Activated CD4-positive, alpha-beta T cell treated with anti-CD3 and anti-CD28 coated beads for 36 hours (primary cell): ENCODE measurements around the gene CHN1. TPM values are rescaled to one million over a fixed set of nuclear protein-coding genes. Genes with fewer than 3 reads are reported as not detected.
A peak's percentile ranks its signal among the peaks of the same experiment; 100 is the strongest.

Source experiments
- ATAC-seq: fragments of 200-7000 bp; cut with Tn5 transposase; one replicate; pipeline ENCODE4 v1.10.0; 2021; ENCODE audit warnings: mild to moderate bottlenecking, moderate library complexity
- CTCF ChIA-PET: fragments of 350-600 bp; sonication (Branson Sonifier 250); formaldehyde crosslinking; loops from one replicate; lab custom pipeline; 2021; ENCODE audit warnings: antibody characterized with exemption; lab: Charles Lee
- POLR2A ChIA-PET: fragments of 350-600 bp; sonication (Branson Sonifier 250); formaldehyde crosslinking; loops from one replicate; lab custom pipeline; 2021; ENCODE audit warnings: antibody characterized with exemption, inconsistent platforms; lab: Charles Lee
- DNase-seq: peaks from one replicate; pipeline ENCODE4 v3.0.0-alpha.2; 2020
- H3K27ac Mint-ChIP-seq: one replicate; pipeline ENCODE4 v1.8.0; 2021; ENCODE audit warnings: mixed read lengths
- H3K27me3 Mint-ChIP-seq: one replicate; pipeline ENCODE4 v1.8.0; 2021; ENCODE audit warnings: mixed read lengths
- H3K36me3 Mint-ChIP-seq: one replicate; pipeline ENCODE4 v1.8.0; 2021; ENCODE audit warnings: low read depth, mixed read lengths
- H3K4me1 Mint-ChIP-seq: one replicate; pipeline ENCODE4 v1.8.0; 2021; ENCODE audit warnings: mixed read lengths
- H3K4me3 Mint-ChIP-seq: one replicate; pipeline ENCODE4 v1.8.0; 2021; ENCODE audit warnings: mild to moderate bottlenecking, moderate library complexity, mixed read lengths
- H3K9me3 Mint-ChIP-seq: one replicate; pipeline ENCODE4 v1.8.0; 2021; ENCODE audit warnings: low read depth, mixed read lengths
- intact Hi-C, 2 experiments: fragments of 100-400 bp; cut with DNase I in 1 of 2; cut with micrococcal nuclease in 1 of 2; formaldehyde crosslinking; loops; one replicate each; pipeline versions ENCODE4 v1.14.2 to v1.15.1; 2022 to 2024; cut with DNase I, micrococcal nuclease
- total RNA-seq, 2 experiments: library from RNA; stranded (reverse); gene quantifications; one replicate each; pipeline ENCODE4 v1.2.3, GENCODE V29; 2021

The CHN1 gene
- total RNA-seq, 2 experiments from 2014 or later, result 3.8 TPM

- H3K27ac Mint-ChIP-seq, result no peak overlapping the region
- no peak overlapping the region for H3K4me3 Mint-ChIP-seq
- no peaks in the 10 kb centered on the region for H3K36me3 Mint-ChIP-seq
- DNase-seq, result peak; percentile 50
- intact Hi-C loops, result loop anchor here in 1 of 2 experiments (1.0 to 10.0 kb wide), 3 partner anchors 154 to 1064 kb away; partner anchors contain the start of genes ATP5MC3, HOXD12 and HOXD13
- no peaks in the 10 kb centered on the region for H3K27me3 Mint-ChIP-seq
- POLR2A ChIA-PET, result interaction anchor here (0.6 kb wide), 2 partner anchors 72 to 334 kb away, joined by 3 read pairs; no protein-coding TSS in a partner anchor
- no peak for ATAC-seq
- CTCF ChIA-PET, result interaction anchor here (0.6 to 1.4 kb wide), 4 partner anchors 19 to 297 kb away, joined by 3 to 5 read pairs (median 4); no protein-coding TSS in a partner anchor
- no peaks in the 10 kb centered on the region for H3K9me3 Mint-ChIP-seq
- no peaks in the 10 kb centered on the region for H3K4me1 Mint-ChIP-seq
Observed at GRCh38 chr2:175030380-175031271, 25.4 kb upstream of the CHN1 start.

- POLR2A ChIA-PET, result no interaction called here
- no peak for ATAC-seq
Observed at GRCh38 chr2:175027755-175028154, 22.6 kb upstream of the CHN1 start.

GRCh38 chr2:175026385-175026784, 21.2 kb upstream of the CHN1 start:
- Mint-ChIP-seq H3K36me3 (no peaks in the 10 kb centered on the region), H3K4me3 (no peak overlapping the region), H3K27me3 (peaks cover 4% of the 10 kb centered on the region), H3K4me1 (no peaks in the 10 kb centered on the region), H3K9me3 (no peaks in the 10 kb centered on the region), H3K27ac (no peak overlapping the region)
- intact Hi-C loops, result no loop called here
- ChIA-PET CTCF (interaction anchor here (0.6 to 1.1 kb wide), 3 partner anchors 21 to 1616 kb away, joined by 3 to 4 read pairs (median 3); partner anchors contain the start of gene CHN1), POLR2A (no interaction called here)
- no peak for ATAC-seq
- no peak for DNase-seq

More at GRCh38 chr2:175027755-175028154, 22.6 kb upstream of the CHN1 start:
- CTCF ChIA-PET, result no interaction called here
- Mint-ChIP-seq H3K27me3 (peaks cover 4% of the 10 kb centered on the region), H3K4me3 (no peak overlapping the region), H3K36me3 (no peaks in the 10 kb centered on the region), H3K4me1 (no peaks in the 10 kb centered on the region), H3K9me3 (no peaks in the 10 kb centered on the region), H3K27ac (no peak overlapping the region)
- intact Hi-C loops, result no loop called here
- no peak for DNase-seq

- ATAC-seq (no peak), DNase-seq (no peak)
- Mint-ChIP-seq H3K9me3 (no peaks in the 10 kb centered on the region), H3K36me3 (no peaks in the 10 kb centered on the region), H3K27ac (no peak overlapping the region), H3K27me3 (peaks cover 4% of the 10 kb centered on the region), H3K4me3 (no peak overlapping the region), H3K4me1 (no peaks in the 10 kb centered on the region)
- intact Hi-C loops, result no loop called here
- ChIA-PET POLR2A (no interaction called here), CTCF (interaction anchor here (0.6 to 1.1 kb wide), 3 partner anchors 20 to 1616 kb away, joined by 3 to 4 read pairs (median 3); partner anchors contain the start of gene CHN1)
Observed at GRCh38 chr2:175025946-175026345, 20.8 kb upstream of the CHN1 start.

DNA sequence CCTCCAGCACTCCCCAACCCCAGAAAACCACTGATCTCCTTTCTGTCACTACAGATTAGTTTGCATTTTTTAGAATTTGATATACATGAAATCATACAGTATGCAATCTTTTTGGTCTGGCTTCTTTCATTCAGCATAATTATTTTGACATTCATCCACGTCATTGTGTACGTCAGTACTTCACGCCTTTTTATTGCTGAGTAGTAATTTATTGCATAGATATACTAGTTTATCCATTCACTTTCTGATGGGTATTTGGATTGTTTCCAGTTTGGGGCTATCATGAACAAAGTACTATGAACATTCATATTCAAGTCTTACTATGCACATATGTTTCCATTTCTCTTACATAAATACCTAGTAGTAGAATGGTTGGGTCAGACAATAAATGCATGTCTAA, 20.1 kb upstream of the CHN1 start:
- H3K27ac Mint-ChIP-seq, result no peak overlapping the region
- ATAC-seq (no peak), DNase-seq (no peak)
- ChIA-PET CTCF (interaction anchor here (1.1 kb wide), 1 partner anchor 20 kb away, joined by 4 read pairs; the partner anchor contains the start of gene CHN1), POLR2A (no interaction called here)
- intact Hi-C loops, result no loop called here
- no peaks in the 10 kb centered on the region for H3K36me3 Mint-ChIP-seq
- H3K4me1 Mint-ChIP-seq, result no peaks in the 10 kb centered on the region
- peaks cover 4% of the 10 kb centered on the region for H3K27me3 Mint-ChIP-seq
- no peak overlapping the region for H3K4me3 Mint-ChIP-seq
- no peaks in the 10 kb centered on the region for H3K9me3 Mint-ChIP-seq

GRCh38 chr2:175022923-175023322, 17.7 kb upstream of the CHN1 start:
- no peak overlapping the region for H3K4me3 Mint-ChIP-seq
- ChIA-PET CTCF (interaction anchor here (0.5 to 1.2 kb wide), 3 partner anchors 14 to 15 kb away, joined by 3 to 4 read pairs (median 3); no protein-coding TSS in a partner anchor), POLR2A (no interaction called here)
- intact Hi-C loops, result no loop called here
- no peak for DNase-seq
- no peaks in the 10 kb centered on the region for H3K4me1 Mint-ChIP-seq
- H3K9me3 Mint-ChIP-seq, result no peaks in the 10 kb centered on the region
- H3K36me3 Mint-ChIP-seq, result no peaks in the 10 kb centered on the region
- H3K27me3 Mint-ChIP-seq, result peaks cover 4% of the 10 kb centered on the region
- H3K27ac Mint-ChIP-seq, result no peak overlapping the region
- no peak for ATAC-seq

DNA sequence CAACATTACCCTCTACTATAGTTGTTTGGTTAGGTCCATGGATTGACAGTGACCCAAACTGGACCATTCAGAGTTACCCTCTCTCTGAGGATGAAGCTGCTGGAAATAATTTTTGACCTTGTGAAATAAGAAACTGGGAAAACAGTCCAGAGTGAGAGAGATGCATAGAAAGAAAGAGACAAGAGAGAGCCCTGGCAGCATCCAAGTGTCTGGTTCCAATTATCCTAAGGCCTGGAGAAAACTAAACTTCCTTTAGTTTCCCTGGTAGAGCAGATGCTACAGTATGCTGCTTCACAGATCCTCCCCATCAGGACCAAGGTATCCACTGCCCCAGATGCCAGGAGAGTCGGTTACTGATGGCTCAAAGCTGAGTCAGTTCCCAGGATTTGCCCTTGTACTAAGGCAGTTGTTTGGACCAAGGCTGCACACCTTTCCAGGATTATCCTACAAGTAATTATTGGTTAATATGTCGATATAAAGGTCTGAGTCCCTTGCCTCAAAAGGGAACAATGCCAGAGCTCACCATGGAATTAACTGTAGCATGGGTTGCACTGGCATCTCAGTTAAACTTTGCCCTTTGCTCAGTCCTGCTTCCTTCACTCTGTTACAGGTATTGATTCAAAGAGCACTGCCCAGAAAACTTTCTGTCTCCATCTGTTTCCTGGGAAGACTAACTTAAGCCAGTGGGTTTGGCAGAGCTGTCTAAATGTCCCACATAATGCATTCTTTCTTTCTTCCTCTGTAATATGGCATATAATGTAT, 14.6 kb upstream of the CHN1 start:
- Mint-ChIP-seq H3K27ac (no peak overlapping the region), H3K36me3 (no peaks in the 10 kb centered on the region), H3K27me3 (peaks cover 2% of the 10 kb centered on the region), H3K4me3 (no peak overlapping the region), H3K9me3 (no peaks in the 10 kb centered on the region), H3K4me1 (no peaks in the 10 kb centered on the region)
- no peak for DNase-seq
- intact Hi-C loops, result no loop called here
- CTCF ChIA-PET, result interaction anchor here (1.2 to 1.4 kb wide), 2 partner anchors 20 to 332 kb away, joined by 3 read pairs; no protein-coding TSS in a partner anchor
- no peak for ATAC-seq
- POLR2A ChIA-PET, result no interaction called here

- Mint-ChIP-seq H3K9me3 (no peaks in the 10 kb centered on the region), H3K4me1 (no peaks in the 10 kb centered on the region), H3K4me3 (no peak overlapping the region), H3K27ac (no peak overlapping the region), H3K27me3 (peaks cover under 1% of the 10 kb centered on the region), H3K36me3 (no peaks in the 10 kb centered on the region)
- DNase-seq (no peak), ATAC-seq (no peak)
- intact Hi-C loops, result no loop called here
- ChIA-PET POLR2A (no interaction called here), CTCF (interaction anchor here (0.6 to 0.9 kb wide), 3 partner anchors 179 to 321 kb away, joined by 3 read pairs; no protein-coding TSS in a partner anchor)
Observed at GRCh38 chr2:175017618-175018414, 12.6 kb upstream of the CHN1 start.

GRCh38 chr2:175015340-175015739, 10.2 kb upstream of the CHN1 start:
- ChIA-PET POLR2A (no interaction called here), CTCF (interaction anchor here (0.6 to 1.4 kb wide), 3 partner anchors 10 to 31 kb away, joined by 3 to 4 read pairs (median 4); partner anchors contain the start of gene CHN1)
- no peaks in the 10 kb centered on the region for H3K9me3 Mint-ChIP-seq
- no peak for DNase-seq
- no peak overlapping the region for H3K4me3 Mint-ChIP-seq
- H3K4me1 Mint-ChIP-seq, result no peaks in the 10 kb centered on the region
- no peak overlapping the region for H3K27ac Mint-ChIP-seq
- intact Hi-C loops, result no loop called here
- H3K27me3 Mint-ChIP-seq, result no peaks in the 10 kb centered on the region
- no peak for ATAC-seq
- H3K36me3 Mint-ChIP-seq, result no peaks in the 10 kb centered on the region

- ChIA-PET CTCF (interaction anchor here (1.1 to 1.2 kb wide), 2 partner anchors 33 to 263 kb away, joined by 3 to 5 read pairs; no protein-coding TSS in a partner anchor), POLR2A (no interaction called here)
- peaks cover 8% of the 10 kb centered on the region for H3K27me3 Mint-ChIP-seq
- H3K36me3 Mint-ChIP-seq, result no peaks in the 10 kb centered on the region
- no peak overlapping the region for H3K4me3 Mint-ChIP-seq
- ATAC-seq (no peak), DNase-seq (no peak)
- H3K27ac Mint-ChIP-seq, result no peak overlapping the region
- intact Hi-C loops, result no loop called here
- H3K9me3 Mint-ChIP-seq, result no peaks in the 10 kb centered on the region
- no peaks in the 10 kb centered on the region for H3K4me1 Mint-ChIP-seq
Observed at GRCh38 chr2:175012516-175012915, 7.3 kb upstream of the CHN1 start.
